Activated T-cell treated with anti-CD3 and anti-CD28 coated beads, Interleukin-2, amount 50 U/mL, for 24 hours (primary cell): Measurements from ENCODE around the gene CRB2.

Source experiments
- DNase-seq: peaks from one replicate; pipeline ENCODE4 v3.0.0-alpha.2; 2020
- H3K27ac Mint-ChIP-seq: 2 replicates; pipeline ENCODE4 v1.8.0; 2020; ENCODE audit warnings: mild to moderate bottlenecking, mixed read lengths
- H3K27me3 Mint-ChIP-seq: 2 replicates; pipeline ENCODE4 v1.8.0; 2020; ENCODE audit warnings: mixed read lengths
- H3K36me3 Mint-ChIP-seq: 2 replicates; pipeline ENCODE4 v1.8.0; 2020; ENCODE audit warnings: low read depth, mixed read lengths
- H3K4me1 Mint-ChIP-seq: 2 replicates; pipeline ENCODE4 v1.8.0; 2020; ENCODE audit warnings: low read depth, mixed read lengths
- H3K4me3 Mint-ChIP-seq: 2 replicates; pipeline ENCODE4 v1.8.0; 2020; ENCODE audit warnings: mild to moderate bottlenecking, moderate library complexity, mixed read lengths
- H3K9me3 Mint-ChIP-seq: 2 replicates; pipeline ENCODE4 v1.8.0; 2020; ENCODE audit warnings: mixed read lengths

The CRB2 gene

GRCh38 chr9:123401879-123402513, 46.0 kb downstream of the CRB2 start:
- Mint-ChIP-seq H3K4me3 (no peak overlapping the region), H3K4me1 (peaks cover 9% of the 10 kb centered on the region), H3K27ac (no peak overlapping the region), H3K36me3 (peaks cover 9% of the 10 kb centered on the region), H3K9me3 (no peaks in the 10 kb centered on the region), H3K27me3 (no peaks in the 10 kb centered on the region)
- DNase-seq: no peak

GRCh38 chr9:123402981-123403509, 47.0 kb downstream of the CRB2 start:
- no peaks in the 10 kb centered on the region for H3K27me3 Mint-ChIP-seq
- peaks cover 9% of the 10 kb centered on the region for H3K4me1 Mint-ChIP-seq
- peaks cover 9% of the 10 kb centered on the region for H3K36me3 Mint-ChIP-seq
- H3K27ac Mint-ChIP-seq: no peak overlapping the region
- no peak overlapping the region for H3K4me3 Mint-ChIP-seq
- DNase-seq: no peak
- H3K9me3 Mint-ChIP-seq: no peaks in the 10 kb centered on the region

- Mint-ChIP-seq H3K27ac (peak overlapping the region; percentile 37), H3K4me3 (no peak overlapping the region), H3K4me1 (peaks cover 9% of the 10 kb centered on the region), H3K9me3 (no peaks in the 10 kb centered on the region), H3K27me3 (no peaks in the 10 kb centered on the region), H3K36me3 (peaks cover 6% of the 10 kb centered on the region)
- no peak for DNase-seq
Observed at GRCh38 chr9:123406016-123406415, 50.0 kb downstream of the CRB2 start.

- no peak for DNase-seq
- H3K4me1 Mint-ChIP-seq: peaks cover 9% of the 10 kb centered on the region
- H3K27me3 Mint-ChIP-seq: no peaks in the 10 kb centered on the region
- H3K4me3 Mint-ChIP-seq: no peak overlapping the region
- H3K9me3 Mint-ChIP-seq: no peaks in the 10 kb centered on the region
- H3K27ac Mint-ChIP-seq: no peak overlapping the region
- peaks cover 1% of the 10 kb centered on the region for H3K36me3 Mint-ChIP-seq
Observed at GRCh38 chr9:123406691-123407216, 50.8 kb downstream of the CRB2 start.

GRCh38 chr9:123407217-123407851, 51.3 kb downstream of the CRB2 start:
- no peak overlapping the region for H3K4me3 Mint-ChIP-seq
- no peak for DNase-seq
- H3K27ac Mint-ChIP-seq: no peak overlapping the region
- H3K9me3 Mint-ChIP-seq: no peaks in the 10 kb centered on the region
- H3K27me3 Mint-ChIP-seq: no peaks in the 10 kb centered on the region
- peaks cover 9% of the 10 kb centered on the region for H3K4me1 Mint-ChIP-seq
- no peaks in the 10 kb centered on the region for H3K36me3 Mint-ChIP-seq

- no peak overlapping the region for H3K27ac Mint-ChIP-seq
- no peak overlapping the region for H3K4me3 Mint-ChIP-seq
- no peaks in the 10 kb centered on the region for H3K9me3 Mint-ChIP-seq
- no peak for DNase-seq
- peaks cover 9% of the 10 kb centered on the region for H3K4me1 Mint-ChIP-seq
- H3K27me3 Mint-ChIP-seq: no peaks in the 10 kb centered on the region
- H3K36me3 Mint-ChIP-seq: no peaks in the 10 kb centered on the region
Observed at GRCh38 chr9:123408313-123409262, 52.6 kb downstream of the CRB2 start.

GRCh38 chr9:123410281-123410910, 54.4 kb downstream of the CRB2 start:
- no peaks in the 10 kb centered on the region for H3K36me3 Mint-ChIP-seq
- no peak for DNase-seq
- no peaks in the 10 kb centered on the region for H3K27me3 Mint-ChIP-seq
- H3K9me3 Mint-ChIP-seq: no peaks in the 10 kb centered on the region
- no peak overlapping the region for H3K27ac Mint-ChIP-seq
- H3K4me1 Mint-ChIP-seq: peaks cover 9% of the 10 kb centered on the region
- H3K4me3 Mint-ChIP-seq: no peak overlapping the region

- no peak for DNase-seq
- H3K9me3 Mint-ChIP-seq: no peaks in the 10 kb centered on the region
- H3K4me3 Mint-ChIP-seq: no peak overlapping the region
- no peaks in the 10 kb centered on the region for H3K36me3 Mint-ChIP-seq
- no peak overlapping the region for H3K27ac Mint-ChIP-seq
- peaks cover 6% of the 10 kb centered on the region for H3K4me1 Mint-ChIP-seq
- H3K27me3 Mint-ChIP-seq: no peaks in the 10 kb centered on the region
Observed at GRCh38 chr9:123411191-123411590, 55.2 kb downstream of the CRB2 start.

- Mint-ChIP-seq H3K4me1 (peaks cover 3% of the 10 kb centered on the region), H3K36me3 (peaks cover 2% of the 10 kb centered on the region), H3K27ac (no peak overlapping the region), H3K4me3 (no peak overlapping the region), H3K9me3 (no peaks in the 10 kb centered on the region), H3K27me3 (no peaks in the 10 kb centered on the region)
- DNase-seq: no peak
Observed at GRCh38 chr9:123411636-123412035, 55.6 kb downstream of the CRB2 start.

- peaks cover 2% of the 10 kb centered on the region for H3K36me3 Mint-ChIP-seq
- H3K4me1 Mint-ChIP-seq: no peaks in the 10 kb centered on the region
- H3K4me3 Mint-ChIP-seq: no peak overlapping the region
- H3K27me3 Mint-ChIP-seq: no peaks in the 10 kb centered on the region
- DNase-seq: no peak
- no peak overlapping the region for H3K27ac Mint-ChIP-seq
- no peaks in the 10 kb centered on the region for H3K9me3 Mint-ChIP-seq
Observed at GRCh38 chr9:123412171-123412820, 56.3 kb downstream of the CRB2 start.

GRCh38 chr9:123414204-123414603, 58.2 kb downstream of the CRB2 start:
- Mint-ChIP-seq H3K27ac (no peak overlapping the region), H3K9me3 (no peaks in the 10 kb centered on the region), H3K27me3 (no peaks in the 10 kb centered on the region), H3K36me3 (peaks cover 6% of the 10 kb centered on the region), H3K4me3 (no peak overlapping the region), H3K4me1 (no peaks in the 10 kb centered on the region)
- DNase-seq: no peak

GRCh38 chr9:123414936-123415930, 59.2 kb downstream of the CRB2 start:
- Mint-ChIP-seq H3K9me3 (no peaks in the 10 kb centered on the region), H3K4me1 (no peaks in the 10 kb centered on the region), H3K36me3 (peaks cover 14% of the 10 kb centered on the region), H3K27me3 (no peaks in the 10 kb centered on the region), H3K4me3 (no peak overlapping the region), H3K27ac (no peak overlapping the region)
- DNase-seq: no peak

- H3K9me3 Mint-ChIP-seq: no peaks in the 10 kb centered on the region
- no peaks in the 10 kb centered on the region for H3K27me3 Mint-ChIP-seq
- DNase-seq: no peak
- H3K36me3 Mint-ChIP-seq: peaks cover 16% of the 10 kb centered on the region
- no peak overlapping the region for H3K4me3 Mint-ChIP-seq
- H3K27ac Mint-ChIP-seq: no peak overlapping the region
- H3K4me1 Mint-ChIP-seq: no peaks in the 10 kb centered on the region
Observed at GRCh38 chr9:123416176-123416575, 60.2 kb downstream of the CRB2 start.
